Measurements from ENCODE around the gene GAL3ST2.
"Not testable (repeated sequence)": the region's sequence is repeated elsewhere in the genome, so short reads cannot be mapped to it uniquely, and the experiment has no call there.

The GAL3ST2 gene

GRCh38 chr2:241769819-241770184 lies 6.8 kb upstream of the GAL3ST2 start:
- FAIRE-seq, result no peak

DNA sequence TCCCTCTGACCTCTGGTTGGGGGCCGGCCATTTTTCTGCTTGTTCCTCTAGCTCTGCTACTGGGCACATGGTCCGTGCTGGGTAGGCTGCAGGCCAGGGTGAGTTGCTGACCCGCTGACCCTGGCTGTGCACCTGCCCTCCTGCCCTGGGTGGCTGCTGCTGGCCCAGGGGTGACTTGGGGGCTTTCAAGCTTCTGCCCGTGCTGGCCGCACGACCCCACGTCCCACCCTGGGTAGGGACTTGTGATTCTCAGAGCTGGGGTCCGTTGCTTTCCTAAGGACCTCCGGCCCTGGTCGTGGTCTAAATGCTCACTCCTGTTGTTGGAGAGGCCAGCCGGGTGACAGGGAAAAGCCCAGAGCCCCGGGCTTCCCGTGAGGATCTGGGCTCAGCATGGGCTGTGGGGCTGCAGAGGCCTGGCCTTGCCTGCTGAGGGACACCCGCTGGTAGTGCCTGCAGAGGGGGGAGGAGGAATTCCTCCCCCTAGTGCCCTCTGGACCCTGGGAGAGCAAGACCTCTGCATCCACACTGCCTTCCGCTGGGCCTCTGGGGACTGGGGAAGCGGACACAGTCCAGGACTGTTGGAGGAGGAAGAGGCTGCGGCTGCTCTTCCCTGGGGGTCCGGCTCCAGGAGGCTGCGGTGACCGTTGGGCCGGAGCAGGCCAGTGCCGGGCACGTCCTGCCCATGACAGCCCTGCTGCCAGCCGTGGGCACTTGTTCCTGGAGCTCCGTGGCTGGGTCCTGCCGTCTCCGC lies 6.3 kb upstream of the GAL3ST2 start:
- no peak for FAIRE-seq

- FAIRE-seq, result no peak
Measured at GRCh38 chr2:241770936-241771285, 5.7 kb upstream of the GAL3ST2 start.

GRCh38 chr2:241771286-241772062 lies 5.1 kb upstream of the GAL3ST2 start:
- no peak for FAIRE-seq

GRCh38 chr2:241772063-241772499 lies 4.5 kb upstream of the GAL3ST2 start:
- no peak for FAIRE-seq

- no peak for FAIRE-seq
Measured at GRCh38 chr2:241773511-241774418, 2.9 kb upstream of the GAL3ST2 start.

- no peak for FAIRE-seq
Measured at GRCh38 chr2:241774419-241775222, 2.0 kb upstream of the GAL3ST2 start.

- no peak for FAIRE-seq
Measured at GRCh38 chr2:241775223-241776177, 1.1 kb upstream of the GAL3ST2 start.

- no peak for FAIRE-seq
Measured at GRCh38 chr2:241777170-241777685, 606 bp downstream of the GAL3ST2 start.

GRCh38 chr2:241777686-241778627 lies 1.3 kb downstream of the GAL3ST2 start:
- FAIRE-seq, result no peak

DNA sequence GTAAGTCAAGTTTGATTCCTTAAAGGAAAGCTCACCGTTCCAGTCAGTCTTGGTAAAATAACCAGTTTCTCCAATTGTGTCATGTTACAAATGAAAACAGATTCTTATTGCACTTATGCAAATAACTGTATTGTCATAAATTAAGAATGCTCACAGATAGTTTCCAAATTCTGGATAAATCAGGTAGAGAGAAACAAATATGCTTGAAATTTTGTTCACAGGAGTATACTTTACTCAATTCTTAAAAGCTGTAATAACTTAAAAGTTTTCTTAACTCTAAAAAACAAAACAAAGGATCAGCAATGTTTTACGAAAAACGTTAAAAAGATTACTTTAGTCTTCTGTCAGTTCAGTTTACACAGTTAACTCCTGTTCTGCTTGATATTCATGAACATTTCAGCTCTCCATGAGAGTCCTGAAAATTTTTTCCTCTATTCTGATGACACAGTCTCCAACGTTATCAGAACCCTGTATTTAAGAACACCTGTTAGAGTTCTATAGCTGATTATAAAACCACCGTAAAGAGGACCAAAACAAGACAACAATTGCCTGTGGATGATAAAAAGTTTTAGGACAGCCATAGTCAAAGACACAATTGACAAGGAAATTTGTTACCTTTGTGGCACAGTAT lies 4.4 kb downstream of the GAL3ST2 start:
- no peak for FAIRE-seq

GRCh38 chr2:241782053-241782452 lies 5.4 kb downstream of the GAL3ST2 start:
- FAIRE-seq, result not testable (repeated sequence)

- FAIRE-seq, result no peak
Measured at GRCh38 chr2:241788135-241788534, 11.5 kb downstream of the GAL3ST2 start.

GRCh38 chr2:241788572-241788971 lies 11.9 kb downstream of the GAL3ST2 start:
- FAIRE-seq, result no peak

DNA sequence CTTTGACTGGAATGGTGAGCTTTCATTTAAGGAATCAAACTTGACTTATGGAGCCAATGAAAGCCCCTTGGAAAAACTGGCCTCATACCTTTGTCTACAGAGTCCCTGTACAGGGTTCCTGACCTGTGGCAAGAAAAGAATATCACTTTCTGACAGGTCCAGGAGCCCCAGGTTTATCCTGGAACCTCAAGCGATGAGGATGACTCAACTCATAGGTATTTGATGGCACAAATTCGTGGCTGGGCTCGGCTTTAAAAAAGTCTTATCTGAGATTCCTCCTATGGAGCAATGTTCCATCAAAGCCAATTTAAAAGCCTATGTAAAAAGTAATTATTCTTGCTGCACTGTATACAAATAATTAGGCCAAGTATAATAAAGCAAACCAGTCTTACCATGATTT lies 14.8 kb downstream of the GAL3ST2 start:
- not testable (repeated sequence) for FAIRE-seq

DNA sequence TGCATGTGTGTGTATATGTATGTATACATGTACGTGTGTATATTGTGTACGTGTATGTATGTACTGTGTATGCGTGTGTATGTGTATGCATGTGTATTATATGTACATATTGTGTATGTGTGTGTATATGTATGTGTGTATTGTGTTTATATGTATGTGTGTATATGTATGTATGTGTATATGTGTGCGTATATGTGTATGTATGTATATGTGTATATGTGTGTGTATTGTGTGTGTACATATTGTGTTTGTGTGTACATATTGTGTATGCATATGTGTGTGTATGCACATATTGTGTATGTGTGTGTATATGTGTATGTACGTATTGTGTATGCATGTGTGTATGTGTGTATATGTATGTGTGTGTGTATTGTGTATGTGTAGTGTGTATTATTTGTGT lies 16.8 kb downstream of the GAL3ST2 start:
- no peak for FAIRE-seq

DNA sequence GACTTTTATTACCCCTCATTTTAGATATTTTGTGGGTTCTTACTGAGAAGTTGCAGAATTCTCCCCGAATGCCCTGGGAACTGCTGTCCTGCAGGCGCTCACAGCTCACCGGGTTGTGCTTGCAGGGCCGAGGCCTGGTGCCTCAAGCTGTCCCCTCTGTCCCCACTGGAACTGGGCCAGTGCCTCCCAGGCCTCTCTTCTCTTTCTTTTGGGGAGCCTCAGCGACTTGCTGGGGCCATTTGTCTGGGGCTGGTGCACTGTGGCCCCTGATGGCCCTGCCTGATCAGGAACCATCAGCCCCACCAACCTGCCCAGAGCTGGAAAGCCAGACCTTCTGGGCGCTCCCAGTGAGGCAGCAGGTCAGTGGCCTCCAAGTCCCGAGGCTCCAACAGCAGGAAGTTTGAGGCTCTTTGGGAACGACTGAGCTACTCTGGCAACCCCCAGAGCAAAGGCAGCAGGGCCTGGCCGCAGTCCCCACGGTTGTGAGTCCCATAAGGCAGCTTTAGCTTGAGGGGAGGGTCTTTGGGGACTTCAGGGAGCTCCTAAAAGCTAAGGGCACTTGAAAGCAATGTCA lies 17.7 kb downstream of the GAL3ST2 start:
- FAIRE-seq, result no peak

- FAIRE-seq, result no peak
Measured at GRCh38 chr2:241795021-241795999, 18.7 kb downstream of the GAL3ST2 start.

Data from islet of Langerhans (tissue), 1 donor.